GM12872 (cell line): ENCODE data around the gene TCL1A.

Experiments used
- TF ChIP-seq, protein P1 (sequence below): IDR thresholded peaks from 3 replicates; pipeline ENCODE4 v1.5.1; 2011; ENCODE audit warnings: low read depth, mild to moderate bottlenecking, low read length, moderate library complexity; ENCODE audit not compliant: insufficient read depth

The TCL1A gene

DNA sequence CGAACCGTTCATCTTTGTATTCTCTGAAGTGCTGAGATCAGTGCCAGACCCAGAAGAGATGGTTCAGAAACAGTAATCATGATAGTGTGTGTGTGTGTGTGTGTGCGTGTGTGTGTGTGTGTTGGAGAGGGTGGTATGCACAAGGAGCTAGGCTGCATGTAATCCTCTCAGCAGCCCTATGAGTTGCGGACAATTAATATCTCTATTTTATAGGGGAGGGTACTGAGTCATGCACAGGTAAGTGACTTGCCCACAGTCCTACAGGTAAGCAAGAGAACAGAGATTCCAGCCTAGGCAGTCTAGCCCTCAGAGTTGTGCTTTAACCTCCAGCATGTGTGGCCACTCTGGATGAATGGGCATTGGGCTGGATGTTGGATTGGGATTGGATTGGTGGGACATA, 27.9 kb upstream of the TCL1A start:
- TF ChIP-seq, protein P1, sequence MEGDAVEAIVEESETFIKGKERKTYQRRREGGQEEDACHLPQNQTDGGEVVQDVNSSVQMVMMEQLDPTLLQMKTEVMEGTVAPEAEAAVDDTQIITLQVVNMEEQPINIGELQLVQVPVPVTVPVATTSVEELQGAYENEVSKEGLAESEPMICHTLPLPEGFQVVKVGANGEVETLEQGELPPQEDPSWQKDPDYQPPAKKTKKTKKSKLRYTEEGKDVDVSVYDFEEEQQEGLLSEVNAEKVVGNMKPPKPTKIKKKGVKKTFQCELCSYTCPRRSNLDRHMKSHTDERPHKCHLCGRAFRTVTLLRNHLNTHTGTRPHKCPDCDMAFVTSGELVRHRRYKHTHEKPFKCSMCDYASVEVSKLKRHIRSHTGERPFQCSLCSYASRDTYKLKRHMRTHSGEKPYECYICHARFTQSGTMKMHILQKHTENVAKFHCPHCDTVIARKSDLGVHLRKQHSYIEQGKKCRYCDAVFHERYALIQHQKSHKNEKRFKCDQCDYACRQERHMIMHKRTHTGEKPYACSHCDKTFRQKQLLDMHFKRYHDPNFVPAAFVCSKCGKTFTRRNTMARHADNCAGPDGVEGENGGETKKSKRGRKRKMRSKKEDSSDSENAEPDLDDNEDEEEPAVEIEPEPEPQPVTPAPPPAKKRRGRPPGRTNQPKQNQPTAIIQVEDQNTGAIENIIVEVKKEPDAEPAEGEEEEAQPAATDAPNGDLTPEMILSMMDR: no peak

DNA sequence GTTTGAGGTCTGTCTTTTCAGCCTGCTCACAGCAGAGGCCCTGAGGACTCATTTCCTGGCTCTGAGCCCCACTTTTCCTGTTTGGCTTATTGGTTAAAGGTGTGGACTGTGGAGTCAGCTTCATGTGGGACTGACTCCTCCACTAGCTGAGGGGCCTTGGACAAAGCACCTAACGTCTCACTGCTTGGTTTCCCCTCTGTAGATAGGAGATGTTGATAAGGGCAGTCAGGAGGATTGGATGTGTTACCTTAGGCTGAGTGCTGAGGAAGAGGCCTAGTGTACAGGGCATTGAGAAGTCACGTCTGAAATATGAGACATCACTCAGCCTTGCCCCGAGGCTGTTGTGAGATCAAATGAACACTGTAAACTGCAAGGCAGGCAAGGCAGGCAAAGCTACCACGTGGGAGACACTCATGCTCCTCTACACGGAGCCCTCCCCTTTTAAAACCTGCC, 27.1 kb upstream of the TCL1A start:
- TF ChIP-seq, protein P1: no peak

DNA sequence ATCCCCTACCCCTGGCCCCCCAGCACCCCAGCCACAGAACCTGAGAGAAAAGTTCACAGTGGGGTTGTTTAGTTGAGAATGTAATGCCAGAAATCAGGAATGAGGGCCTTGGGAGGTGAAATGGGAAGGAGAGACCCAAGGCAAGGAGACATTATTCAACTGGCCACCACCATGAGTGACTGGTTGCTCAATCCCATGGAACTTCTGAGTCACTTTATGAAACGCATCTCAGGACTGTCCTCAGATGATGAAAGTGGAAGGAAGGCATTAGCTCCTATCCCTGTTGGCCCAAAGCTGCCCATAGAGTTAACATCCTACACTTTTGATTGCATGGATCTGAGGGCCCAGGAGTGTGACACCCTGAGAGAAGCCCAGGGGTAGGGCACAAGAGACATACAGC, 25.4 kb upstream of the TCL1A start:
- TF ChIP-seq, protein P1: no peak

DNA sequence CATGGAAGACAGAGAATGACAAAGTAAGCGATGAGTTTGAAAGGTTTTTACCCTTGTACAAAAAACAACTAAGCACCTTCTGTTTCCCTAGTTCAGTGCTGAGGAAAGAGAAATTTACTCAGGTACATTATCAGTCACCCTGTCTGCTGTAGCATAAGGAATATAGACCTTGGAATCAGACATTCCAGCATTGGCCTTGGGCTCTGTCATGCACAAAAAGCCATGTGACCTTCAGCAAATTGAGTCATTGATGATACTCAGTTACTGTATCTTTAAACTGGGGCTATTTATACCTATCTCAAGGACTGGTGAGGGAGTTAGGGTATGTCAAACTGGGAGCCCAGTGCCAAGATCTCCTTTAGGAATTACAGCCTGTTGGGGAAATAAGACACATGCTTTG, 19.3 kb upstream of the TCL1A start:
- TF ChIP-seq, protein P1: no peak

DNA sequence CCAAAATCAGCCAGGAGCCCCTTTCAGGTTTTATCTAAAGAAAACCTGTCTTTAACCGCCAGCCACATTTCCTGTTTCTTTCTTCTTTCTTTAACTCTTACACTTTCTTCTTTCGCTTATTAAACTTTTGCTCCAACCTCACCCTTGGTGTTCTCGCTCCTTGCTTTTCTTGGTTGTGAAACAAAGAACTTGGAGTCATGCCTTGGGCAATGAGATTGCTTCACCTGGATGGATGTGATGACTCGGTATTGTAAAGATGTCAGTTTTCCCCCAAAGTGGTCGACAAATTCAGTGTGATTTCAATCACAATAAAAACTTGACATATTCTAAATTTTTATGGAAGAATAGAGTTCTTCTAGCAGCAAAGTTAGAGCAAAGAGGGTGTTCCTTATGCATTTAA, 16.2 kb upstream of the TCL1A start:
- TF ChIP-seq, protein P1: no peak

DNA sequence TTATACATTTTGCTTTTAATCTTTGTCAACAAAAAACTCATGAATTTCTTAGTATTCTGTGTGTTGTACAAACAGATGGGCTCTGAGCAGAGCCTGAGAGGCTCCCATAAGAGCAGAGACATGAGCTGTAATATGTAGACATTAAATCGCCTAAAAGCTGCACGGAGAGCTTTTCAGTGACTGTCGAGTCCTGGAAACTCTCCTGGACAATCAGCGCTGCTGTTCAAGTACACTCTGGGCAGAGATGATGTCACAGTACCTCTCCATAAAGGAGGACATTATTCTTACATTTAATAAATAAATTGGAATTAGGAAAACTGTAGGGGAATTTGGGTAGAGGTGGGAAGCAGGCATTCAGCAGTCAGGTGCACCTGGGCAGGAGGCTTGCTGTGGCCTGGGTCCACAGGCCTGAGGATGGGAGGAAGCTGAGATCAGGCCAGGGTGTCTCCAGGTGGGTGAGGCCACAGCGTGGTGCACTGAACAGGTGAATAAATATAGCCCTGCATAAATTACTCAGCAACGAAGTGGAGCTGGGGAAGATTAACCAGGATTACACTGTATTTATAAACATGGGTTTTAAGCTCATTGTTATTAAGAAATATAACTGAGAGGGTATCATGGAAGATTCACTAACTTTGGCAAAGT, 13.3 kb upstream of the TCL1A start:
- TF ChIP-seq, protein P1: no peak

DNA sequence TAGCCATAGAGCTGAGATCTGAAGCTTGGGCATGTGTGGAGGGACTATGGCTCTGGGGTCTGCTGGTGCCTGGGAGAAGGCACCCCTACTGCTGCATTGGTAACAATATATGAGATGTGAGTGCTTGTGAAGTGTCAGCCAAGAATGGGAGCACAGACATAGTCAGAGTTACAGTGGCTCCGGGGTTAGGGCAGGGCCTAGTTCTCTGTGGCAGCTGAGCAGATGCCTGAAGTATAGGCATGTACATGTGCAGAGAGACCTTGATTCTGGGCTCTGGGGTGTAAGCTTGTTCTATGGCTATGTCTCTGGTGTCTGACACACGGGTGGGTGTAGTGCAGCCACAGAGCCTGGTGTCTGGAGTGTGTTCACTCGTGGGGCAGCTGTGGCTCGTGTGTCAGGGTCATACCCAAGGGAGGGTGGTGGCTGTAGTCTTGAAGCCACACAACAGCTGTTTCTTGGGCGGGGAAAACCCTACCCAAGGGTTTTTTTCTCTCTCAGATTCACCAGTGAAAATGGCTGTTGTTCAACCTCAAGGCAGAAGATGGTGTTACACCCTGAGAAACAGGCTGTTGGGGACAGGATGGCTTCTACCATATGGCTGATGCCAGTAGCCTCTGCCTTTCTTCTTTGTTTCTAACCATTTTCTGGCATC, 11.9 kb upstream of the TCL1A start:
- TF ChIP-seq, protein P1: 0 out of 3 replicates have a peak, but pooled peaks have one; percentile 15
